ENCODE data around the gene SLCO2A1. TPM values are rescaled to one million over a fixed set of nuclear protein-coding genes. Genes with fewer than 3 reads are reported as not detected.
A peak's percentile ranks its signal among the peaks of the same experiment; 100 is the strongest.

SLCO2A1 gene
- polyA plus RNA-seq, 12 donors, result 1.0 to 25.6 (median 1.6) TPM; not detected in 2

DNA sequence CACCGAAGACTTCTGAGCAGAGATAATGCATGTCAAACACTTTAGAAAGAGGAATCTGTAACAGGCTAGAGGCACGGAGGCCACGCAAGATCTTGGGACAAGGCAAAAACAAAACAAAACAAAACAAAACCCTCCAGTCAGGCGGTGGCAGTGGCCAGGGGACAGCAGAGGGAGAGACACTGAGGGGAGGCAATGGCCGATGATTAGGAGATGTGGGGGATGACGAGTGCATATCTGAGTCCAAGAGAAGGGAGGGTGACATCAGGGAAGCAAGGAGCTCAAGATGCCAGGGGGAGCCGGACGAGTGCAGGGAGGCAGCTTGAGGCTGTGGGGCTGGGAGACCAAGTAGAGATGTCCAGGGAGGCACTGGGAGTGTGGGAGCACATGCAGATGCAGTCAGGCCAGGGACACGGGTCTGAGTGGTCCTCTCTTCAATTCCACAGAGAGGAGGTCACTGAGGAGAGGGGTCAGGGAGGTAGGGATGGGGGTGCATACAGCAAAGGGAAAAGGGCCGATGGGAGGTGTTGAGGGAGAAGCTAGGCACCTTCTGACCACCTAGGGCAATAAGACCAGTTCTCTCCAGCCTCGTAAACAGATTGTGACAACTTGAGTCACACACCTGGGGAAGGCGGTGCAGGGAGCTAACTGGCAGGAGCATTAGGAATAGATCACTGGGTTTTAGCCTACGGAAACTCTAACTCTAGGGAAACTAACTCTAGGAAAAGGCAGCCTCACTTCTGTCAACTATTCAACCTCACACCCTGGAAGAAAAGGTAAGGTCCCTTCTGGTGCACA lies 29.6 kb downstream of the SLCO2A1 start:
- no peak for DNase-seq

GRCh38 chr3:133998691-133999241 lies 31.0 kb downstream of the SLCO2A1 start:
- no peak for DNase-seq

- DNase-seq, result no peak
Observed at GRCh38 chr3:133997871-133998635, 31.7 kb downstream of the SLCO2A1 start.

DNA sequence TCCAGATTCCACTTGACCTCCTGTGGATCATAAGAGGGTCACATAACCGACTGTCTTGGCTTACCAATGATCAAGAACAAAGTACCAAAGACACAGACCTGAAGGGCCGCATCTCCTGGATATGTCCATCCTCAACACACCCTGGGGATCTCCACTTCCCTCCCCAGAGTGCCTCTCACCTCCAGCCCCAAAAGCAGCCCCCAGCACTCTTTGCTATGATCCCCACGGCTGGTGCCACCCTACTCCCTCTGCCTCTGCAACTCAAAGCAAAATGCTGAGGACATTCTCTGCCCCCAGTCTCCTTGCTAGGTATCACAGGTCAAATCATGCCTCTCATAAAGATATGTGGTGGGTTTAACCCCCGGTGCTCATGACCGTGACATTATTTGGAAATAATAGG lies 32.7 kb downstream of the SLCO2A1 start:
- no peak for DNase-seq

DNA sequence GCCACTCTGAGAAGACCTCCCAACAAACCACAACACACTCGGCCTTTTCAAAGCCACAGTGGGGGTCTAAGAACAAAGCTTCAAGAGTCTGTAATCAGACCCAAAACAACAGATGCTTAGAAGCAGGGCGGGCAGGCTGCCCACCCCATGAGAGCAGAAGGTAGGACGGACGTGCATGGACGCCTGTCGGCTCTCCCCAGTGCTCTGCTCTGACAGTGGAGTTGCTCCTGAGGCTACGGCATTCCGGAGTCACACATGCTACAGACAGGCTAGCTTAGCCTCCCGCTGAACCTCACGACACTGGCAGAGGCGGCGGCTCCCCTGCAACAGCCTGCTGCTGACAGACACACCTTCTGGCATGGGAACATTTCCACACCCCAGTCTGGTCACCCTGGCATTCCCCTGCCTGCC lies 33.5 kb downstream of the SLCO2A1 start:
- no peak for DNase-seq

DNA sequence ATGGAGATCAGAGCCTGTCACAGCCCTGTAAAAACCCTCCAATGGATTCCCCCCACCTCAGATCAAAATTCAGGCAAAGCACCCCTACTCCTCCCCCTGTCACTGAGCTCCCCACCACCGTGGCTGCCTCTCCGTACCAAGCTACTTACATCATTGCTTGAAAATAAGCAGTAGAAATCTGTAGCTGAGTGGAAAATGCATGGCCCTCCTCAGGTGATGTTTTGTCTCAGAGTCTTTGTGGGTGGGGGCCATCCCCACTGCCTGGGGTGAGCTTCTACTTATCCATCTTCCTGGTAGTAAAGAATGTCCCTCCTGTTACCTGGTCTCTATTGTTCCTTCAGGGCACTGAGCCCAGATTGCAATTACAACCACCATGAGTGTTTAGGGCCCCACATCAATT lies 34.5 kb downstream of the SLCO2A1 start:
- DNase-seq, result no peak

- no peak for DNase-seq
Observed at GRCh38 chr3:133994166-133994890, 35.4 kb downstream of the SLCO2A1 start.

DNA sequence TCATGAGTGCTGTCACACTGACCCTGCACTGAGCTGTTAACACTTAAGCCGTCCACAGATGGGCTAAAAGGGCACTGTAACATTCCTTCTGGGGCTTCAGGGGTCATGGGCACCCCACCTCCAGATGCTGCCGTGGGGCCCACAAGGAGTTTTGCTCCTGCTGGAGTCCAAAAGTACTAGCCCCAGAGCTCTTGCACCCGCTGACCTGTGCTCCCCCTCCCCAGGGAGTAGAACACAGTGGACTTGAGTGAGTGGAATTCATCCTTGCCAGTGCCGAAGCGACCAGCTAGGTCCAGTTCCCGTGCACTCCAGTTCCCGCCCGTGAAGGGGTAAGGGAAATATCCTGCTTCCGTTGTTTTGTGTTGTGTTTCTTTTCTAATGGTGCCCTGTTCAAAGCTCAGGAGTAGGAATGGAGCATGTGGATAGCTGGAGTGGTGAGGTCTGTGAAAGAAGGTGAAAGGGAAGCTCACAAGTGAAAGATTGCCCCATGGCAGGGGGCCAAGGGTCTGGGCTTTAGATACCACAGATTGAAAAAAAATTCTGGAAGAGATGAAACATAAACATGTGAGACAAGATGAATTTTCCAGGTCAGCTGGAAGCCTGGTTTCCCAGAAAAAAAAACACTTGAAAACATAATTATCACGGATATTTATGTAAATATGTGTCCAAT lies 36.6 kb downstream of the SLCO2A1 start:
- peak; percentile 13 for DNase-seq

DNA sequence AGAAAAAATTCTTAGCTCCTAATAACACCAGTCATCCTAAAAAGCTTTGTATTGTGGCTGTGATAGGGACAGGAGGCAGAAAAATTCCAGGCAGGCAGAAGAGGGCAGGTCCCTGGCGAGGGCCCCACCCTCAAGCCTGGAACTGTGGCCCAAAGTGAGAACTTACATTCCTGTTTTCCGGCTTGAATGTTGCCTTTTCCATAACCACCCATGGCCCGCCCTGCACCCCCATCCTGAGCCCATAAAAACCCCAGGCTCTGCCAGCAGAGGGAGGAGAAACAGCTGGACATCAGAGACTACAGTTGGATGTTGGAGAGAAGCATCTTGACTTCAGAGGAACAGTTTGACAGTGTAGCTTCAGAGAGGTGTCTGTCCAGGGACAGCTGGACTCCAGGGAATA lies 37.3 kb downstream of the SLCO2A1 start:
- DNase-seq, result no peak

DNA sequence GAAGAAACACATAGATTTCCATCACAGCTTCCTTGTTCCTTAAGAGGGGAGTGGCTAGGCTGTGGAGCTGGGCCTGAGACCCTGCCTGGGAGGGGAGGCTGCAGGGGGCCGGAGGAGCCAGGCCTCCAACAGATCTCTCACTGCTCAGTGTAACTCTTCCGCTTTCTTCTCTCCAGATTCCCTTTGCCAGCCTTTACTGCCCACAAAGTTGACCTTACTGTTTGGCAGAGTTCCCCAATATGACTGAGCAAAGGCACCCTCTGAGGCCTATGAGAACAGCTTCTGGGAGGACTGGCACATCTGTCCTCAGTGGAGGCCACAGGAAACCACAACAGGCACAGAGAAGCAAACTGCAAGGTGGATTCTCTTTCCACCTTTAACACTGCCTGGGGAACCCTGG lies 38.1 kb downstream of the SLCO2A1 start:
- no peak for DNase-seq

DNA sequence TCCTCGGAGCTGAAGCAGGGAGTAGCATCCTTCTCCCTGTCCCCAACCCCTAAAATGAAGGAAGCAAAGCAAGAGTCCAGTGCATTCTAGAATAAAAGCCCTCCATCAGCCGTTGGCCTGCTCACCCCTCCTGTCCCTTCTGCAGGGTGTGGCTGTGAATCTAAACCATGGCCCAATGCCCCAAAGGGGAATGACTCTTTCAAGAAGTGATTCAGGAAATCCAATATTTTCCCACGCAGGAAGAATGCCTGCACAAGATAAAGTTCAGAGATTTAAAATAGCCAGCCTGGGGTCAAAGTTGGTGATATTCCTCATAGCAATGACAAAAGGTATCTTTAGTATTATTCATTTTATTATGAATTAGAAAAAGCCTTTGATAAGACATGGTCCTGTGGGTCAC lies 38.5 kb downstream of the SLCO2A1 start:
- no peak for DNase-seq

DNA sequence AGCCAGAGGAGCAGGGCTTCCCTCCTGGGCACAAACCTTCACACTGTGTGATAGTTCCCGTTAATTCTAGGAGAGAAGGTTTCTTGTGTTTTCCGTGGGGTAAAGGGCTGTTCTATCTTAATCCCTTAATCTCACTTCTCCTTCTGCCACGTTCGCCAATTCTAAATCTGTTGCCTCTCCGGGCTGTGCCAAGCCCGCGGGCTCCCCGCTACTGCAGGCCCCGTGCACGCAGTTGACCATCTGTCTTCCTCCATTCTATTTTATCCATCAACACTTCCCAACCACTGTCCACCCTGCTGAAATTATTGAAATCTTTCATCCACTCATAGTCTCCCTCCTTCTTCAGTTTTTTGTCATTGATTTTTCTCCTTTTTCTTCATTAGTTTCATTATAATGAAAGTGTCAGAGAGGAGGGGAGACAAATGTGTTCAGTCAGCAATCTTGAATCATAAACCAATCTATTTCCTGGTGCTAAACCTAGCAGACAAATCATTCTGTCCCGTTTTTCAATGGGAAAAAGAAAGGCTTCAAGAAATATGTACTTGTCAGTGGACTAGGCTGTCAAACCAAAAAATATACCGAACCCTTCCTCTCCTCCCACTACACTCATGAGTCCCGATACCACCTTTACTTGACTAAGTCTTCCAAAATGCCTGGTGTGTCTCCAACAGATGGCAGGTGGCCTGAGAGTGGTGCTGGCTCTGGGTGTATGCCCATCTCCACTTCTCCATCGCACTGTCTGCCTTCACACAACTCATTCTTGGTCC lies 39.6 kb downstream of the SLCO2A1 start:
- DNase-seq, result no peak

DNA sequence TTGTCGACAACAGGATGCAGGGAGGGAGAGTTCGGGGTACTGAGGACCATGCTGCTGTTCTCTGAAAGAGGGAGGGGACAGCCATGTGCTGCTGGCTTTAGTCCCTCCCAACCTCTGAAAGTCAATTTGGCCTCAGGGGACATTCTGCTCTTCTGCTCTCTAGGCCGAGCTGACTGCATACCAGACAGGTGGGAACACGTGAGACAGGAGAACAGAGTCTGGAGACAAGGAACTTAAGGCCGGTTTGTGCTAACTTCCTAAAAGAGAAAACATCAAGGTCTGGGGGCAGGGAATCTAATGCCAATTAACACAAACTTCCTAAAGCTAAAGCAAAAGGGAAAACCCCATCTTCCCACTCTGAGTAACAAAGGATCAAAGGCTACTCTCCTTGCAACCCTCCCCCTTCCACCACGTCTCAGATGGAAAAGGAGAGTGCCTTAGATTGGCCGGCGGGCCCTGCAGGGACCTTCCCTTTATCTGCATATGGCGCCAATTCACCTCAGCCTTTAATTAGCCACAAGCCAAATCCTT lies 41.0 kb downstream of the SLCO2A1 start:
- no peak for DNase-seq

- no peak for DNase-seq
Observed at GRCh38 chr3:133987948-133988484, 41.7 kb downstream of the SLCO2A1 start.

GRCh38 chr3:133987136-133987535 lies 42.6 kb downstream of the SLCO2A1 start:
- DNase-seq, result no peak

DNA sequence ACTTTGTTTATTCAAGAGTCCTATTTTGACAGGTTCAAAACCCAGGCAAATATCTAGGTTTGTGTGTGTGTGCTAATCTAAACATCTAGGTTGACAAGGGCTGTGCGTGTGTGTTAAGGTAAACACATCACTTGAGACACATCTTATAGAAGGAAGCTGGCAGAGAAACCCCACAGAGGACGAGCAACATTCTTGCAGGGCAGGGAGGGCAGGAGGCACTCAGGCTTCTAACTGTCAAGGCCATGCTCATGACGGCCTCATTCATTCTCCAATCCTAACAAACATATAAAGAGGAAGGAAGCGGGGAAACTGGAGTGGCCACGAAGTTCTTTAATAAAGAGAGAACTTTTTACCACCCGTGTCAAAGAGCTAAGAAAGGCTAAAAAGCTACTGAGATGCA lies 43.4 kb downstream of the SLCO2A1 start:
- no peak for DNase-seq

DNA sequence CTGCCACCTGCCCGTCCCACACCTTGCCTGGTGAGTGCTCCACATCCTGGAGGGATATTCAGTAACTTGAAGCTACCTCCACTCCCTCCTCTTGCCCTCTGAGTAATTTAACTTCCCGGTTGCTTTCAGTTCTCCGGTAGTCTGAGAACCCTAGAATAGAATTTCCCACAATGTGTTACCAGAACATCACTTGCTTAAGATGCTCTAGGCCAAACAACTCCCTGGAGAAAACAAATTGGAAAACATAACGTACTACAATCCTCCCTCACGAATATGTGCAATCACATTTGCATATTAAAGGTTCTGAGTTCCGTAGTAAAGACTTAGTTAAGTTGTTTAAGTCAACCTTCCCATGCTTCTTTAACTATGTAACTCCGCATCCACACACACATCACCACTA lies 44.8 kb downstream of the SLCO2A1 start:
- no peak for DNase-seq

DNA sequence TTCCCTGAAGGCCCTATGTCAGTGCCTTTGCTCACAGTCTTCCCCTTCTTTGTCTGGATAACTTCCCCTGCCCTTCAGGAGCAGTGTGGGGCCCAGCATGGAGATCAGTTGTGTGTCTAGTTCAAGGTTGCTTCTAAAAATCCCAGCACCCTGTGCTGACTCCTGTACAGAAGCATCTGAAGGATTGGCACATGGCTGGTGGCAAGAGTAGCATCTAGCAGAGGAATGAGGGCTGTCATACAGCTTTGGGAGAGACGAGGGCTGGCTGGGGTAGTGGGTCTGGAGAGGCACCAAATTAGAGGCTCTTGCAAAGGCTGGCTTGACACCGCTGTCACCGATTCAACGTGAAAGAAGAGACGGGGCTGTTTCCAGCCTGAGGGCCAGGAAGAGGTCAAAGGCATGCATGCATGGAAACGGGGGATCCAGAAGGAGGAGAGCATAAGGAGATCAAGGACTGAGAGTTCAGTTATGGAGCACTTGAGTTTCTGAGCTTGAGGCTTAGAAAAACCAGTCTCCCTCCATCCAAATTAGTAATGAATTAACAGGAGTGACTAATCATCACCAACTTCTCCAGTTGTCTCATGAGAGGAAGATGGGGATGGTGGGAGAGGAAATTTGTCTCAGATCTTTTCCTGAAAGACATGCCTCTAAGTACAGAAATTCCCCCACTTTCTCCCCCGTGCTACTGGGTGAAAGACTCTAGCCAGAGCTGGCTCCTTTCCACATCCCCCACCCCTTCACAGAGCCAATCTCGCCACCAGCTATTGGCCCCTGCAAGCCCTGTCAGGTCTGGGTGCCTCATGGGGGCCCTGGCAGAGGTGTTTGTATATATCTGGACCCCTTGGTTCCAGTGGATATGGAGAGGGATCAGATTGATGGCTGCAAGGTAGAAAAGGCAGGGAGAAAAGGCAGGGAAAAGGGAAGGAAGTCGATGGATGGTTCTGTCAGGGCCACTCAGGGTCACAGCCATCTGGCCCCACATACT lies 45.9 kb downstream of the SLCO2A1 start:
- DNase-seq, result no peak

DNA sequence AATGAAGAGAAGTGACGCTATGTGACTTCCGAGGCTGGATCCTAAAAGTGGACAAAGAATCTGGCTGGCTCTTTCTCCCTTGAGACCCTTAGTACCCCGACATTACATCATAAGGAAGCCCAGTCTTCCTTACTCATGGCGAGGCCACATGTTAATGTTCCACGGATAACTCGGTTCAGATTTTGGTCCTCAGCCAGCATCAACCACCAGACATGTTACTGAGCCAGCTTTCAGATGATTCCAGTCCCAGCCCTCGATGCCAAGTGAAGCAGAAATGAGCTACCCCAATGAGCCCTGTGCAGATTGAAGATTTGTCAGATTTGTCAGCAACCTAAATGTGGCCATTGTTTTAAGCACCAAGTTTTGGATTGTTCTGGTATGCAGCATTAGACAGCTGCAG lies 46.6 kb downstream of the SLCO2A1 start:
- DNase-seq, result no peak

Measured in muscle of arm (tissue), 12 donors.